Natural killer cell treated with Interleukin-12 subunit alpha and Interleukin-12 subunit beta and Interleukin-15 and Interleukin-18, amount 100 ng/mL, for 72 hours (primary cell): Measurements from ENCODE around the gene SOX12. TPM values are rescaled to one million over a fixed set of nuclear protein-coding genes. Genes with fewer than 3 reads are reported as not detected.
"Not testable (repeated sequence)": the region's sequence is repeated elsewhere in the genome, so short reads cannot be mapped to it uniquely, and the experiment has no call there.

Experiments
- ATAC-seq, 2 donors: fragments of 150-1000 bp; cut with Tn5 transposase in 1 of 2; sonication (Bioruptor Pico), chemical (Tn5 transposase) in 1 of 2; 2 replicates each; pipeline ENCODE4 v1.10.0; 2021
- DNase-seq: peaks from one replicate; pipeline ENCODE4 v3.0.0; 2022; ENCODE audit warnings: low spot score
- H3K27ac Mint-ChIP-seq, 2 donors: 1 replicate in 1 of 2; 2 replicates in 1 of 2; pipeline ENCODE4 v1.8.0; 2022; ENCODE audit warnings: mixed read lengths in 2 of 2, mild to moderate bottlenecking in 1 of 2, moderate library complexity in 1 of 2
- H3K27me3 Mint-ChIP-seq, 2 donors: 1 replicate in 1 of 2; 2 replicates in 1 of 2; pipeline ENCODE4 v1.8.0; 2022; ENCODE audit warnings: mixed read lengths in 2 of 2
- H3K36me3 Mint-ChIP-seq: one replicate; pipeline ENCODE4 v1.8.0; 2022; ENCODE audit warnings: mixed read lengths
- H3K4me1 Mint-ChIP-seq, 2 donors: 1 replicate in 1 of 2; 2 replicates in 1 of 2; pipeline ENCODE4 v1.8.0; 2022; ENCODE audit warnings: low read depth in 2 of 2, mixed read lengths in 2 of 2, mild to moderate bottlenecking in 1 of 2
- H3K4me3 Mint-ChIP-seq: one replicate; pipeline ENCODE4 v1.8.0; 2022; ENCODE audit warnings: mixed read lengths
- H3K9me3 Mint-ChIP-seq: 2 replicates; pipeline ENCODE4 v1.8.0; 2022; ENCODE audit warnings: mixed read lengths
- total RNA-seq, 2 donors: library from RNA; stranded (reverse); gene quantifications; one replicate each; pipeline ENCODE4 v1.2.3, GENCODE V29; 2022

Gene SOX12
- total RNA-seq, 2 donors from 2014 or later: 0.36 to 1.5 TPM

DNA sequence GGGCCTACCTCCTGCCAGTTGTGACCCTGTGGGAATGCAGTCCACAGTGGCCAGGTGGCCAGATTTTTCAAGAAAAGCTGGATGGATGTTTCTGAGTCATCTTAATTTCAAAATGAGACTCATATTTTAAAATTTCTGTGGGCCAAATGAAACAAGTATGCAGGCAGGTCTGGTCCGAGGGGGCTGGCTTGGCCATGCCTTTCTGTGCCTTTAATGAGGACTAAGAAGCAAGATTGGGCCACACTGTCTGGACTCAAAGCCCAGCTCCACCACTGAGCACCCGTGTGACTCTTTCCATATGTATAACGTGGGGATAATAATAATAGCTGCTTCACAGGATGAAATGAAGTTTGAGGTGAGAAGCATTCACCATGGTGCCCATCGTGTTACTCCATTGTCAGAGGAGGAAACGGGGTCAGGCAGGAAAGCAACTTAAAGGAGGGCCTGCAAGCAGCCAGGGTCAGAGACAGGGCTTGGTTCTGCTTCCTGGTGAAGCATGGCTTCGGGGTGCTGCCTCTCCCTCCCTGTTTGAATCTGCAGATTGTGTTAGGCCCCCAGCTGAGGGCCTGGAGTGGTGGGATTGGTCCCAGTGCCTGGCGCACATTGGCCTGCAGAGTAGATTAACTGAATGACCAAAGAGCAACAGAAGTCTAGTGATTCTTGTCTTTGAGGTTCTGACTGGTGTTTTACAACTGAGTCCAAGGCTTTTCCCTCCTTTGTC is 3.8 kb downstream of the SOX12 start:
- H3K27ac Mint-ChIP-seq: peak overlapping the region in 1 of 2 donors; percentile 39
- ATAC-seq (no peak), DNase-seq (no peak)
- H3K27me3 Mint-ChIP-seq: no peaks in the 10 kb centered on the region
- no peaks in the 10 kb centered on the region for H3K36me3 Mint-ChIP-seq
- peaks cover 4 to 12% of the 10 kb centered on the region in 2 donors for H3K4me1 Mint-ChIP-seq
- no peaks in the 10 kb centered on the region for H3K9me3 Mint-ChIP-seq
- H3K4me3 Mint-ChIP-seq: no peak overlapping the region

DNA sequence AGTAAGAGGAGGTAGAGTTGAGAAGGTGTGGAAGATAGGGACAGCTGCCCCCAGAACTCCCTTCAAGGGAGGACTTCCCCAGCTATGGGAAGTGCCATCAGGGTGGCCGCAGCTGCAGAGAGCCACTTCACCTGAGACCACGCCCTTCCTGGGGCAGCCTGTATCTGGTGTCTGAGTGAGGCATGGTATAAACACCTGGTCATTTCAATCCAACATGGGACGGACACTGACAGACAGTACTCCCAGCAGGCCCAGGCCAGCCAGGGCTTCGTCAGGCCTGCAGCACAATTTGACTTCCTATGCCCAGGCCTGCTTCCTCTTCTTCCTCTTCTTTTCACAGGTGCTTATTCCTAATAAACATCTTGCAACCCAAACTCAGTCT is 4.5 kb downstream of the SOX12 start:
- no peak for ATAC-seq
- Mint-ChIP-seq H3K4me1 (peaks cover 4 to 9% of the 10 kb centered on the region in 2 donors), H3K27ac (no peak overlapping the region), H3K36me3 (no peaks in the 10 kb centered on the region), H3K4me3 (no peak overlapping the region), H3K9me3 (no peaks in the 10 kb centered on the region), H3K27me3 (no peaks in the 10 kb centered on the region)
- no peak for DNase-seq

DNA sequence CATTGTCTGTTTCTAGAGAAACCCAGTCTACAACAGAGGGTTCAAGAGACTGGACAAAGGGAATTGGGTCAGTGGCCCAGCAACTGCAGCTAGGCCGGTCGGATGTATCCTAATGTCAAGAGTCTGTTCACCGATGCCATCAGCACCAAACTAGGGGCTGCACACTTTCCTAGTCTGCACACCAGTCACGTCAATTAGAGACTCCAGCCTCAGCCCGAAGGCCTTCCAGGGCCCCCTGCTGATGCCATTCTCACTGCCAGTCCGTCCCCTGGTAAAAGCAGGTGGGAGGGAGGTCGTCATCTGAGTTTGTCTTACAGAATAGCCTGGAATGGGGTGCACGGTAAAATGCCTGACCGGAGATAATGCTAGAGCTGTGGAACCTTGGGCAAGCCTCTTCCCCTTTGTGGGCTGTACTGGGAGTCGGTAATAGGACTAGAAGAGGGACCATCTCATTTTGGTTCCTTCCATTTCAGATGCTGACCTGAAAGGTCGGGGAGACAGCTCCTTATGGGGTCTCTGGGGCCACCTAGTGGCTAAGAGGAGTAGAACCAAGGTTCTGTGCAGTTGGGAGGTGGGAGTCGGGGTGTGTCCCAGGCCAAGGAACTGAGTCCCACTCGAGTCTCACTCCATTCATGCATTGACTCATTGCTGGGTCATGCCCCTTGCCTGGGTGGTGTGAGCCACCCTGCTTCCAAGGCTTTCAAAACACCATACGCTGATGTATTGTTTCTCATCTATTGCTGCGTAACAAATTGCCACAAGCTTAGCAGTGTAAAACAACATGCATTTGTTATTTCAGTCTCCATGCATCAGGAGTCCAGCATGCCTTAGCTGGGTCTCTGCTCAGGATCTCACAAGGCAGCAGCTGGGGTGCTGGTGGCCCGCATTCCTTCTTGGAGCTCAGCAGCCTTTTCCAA is 5.1 kb downstream of the SOX12 start:
- no peak overlapping the region for H3K4me3 Mint-ChIP-seq
- no peaks in the 10 kb centered on the region for H3K27me3 Mint-ChIP-seq
- H3K9me3 Mint-ChIP-seq: no peaks in the 10 kb centered on the region
- H3K4me1 Mint-ChIP-seq: peaks cover 4 to 7% of the 10 kb centered on the region in 2 donors
- no peak overlapping the region for H3K27ac Mint-ChIP-seq
- DNase-seq (no peak), ATAC-seq (peak; percentile 53 to 72)
- no peaks in the 10 kb centered on the region for H3K36me3 Mint-ChIP-seq

DNA sequence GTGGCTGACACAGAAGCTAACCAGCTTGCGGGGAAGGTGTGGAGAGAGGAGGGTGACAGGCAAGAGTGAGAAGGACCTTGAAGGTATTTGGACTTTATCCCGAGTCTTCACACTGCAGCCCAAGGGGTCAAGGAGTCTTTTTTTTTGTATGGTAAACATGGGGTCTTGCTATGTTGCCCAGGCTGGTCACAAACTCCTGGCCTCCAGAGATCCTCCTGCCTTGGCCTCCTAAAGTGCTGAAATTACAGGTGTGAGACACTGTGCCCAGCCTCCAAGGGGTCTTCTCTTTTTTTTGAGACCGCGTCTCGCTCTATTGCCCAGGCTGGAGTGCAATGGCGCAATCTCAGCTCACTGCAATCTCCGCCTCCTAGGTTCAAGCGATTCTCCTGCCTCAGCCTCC is 9.2 kb downstream of the SOX12 start:
- DNase-seq: no peak
- H3K27me3 Mint-ChIP-seq: no peaks in the 10 kb centered on the region
- peaks cover 4% of the 10 kb centered on the region in 2 donors for H3K4me1 Mint-ChIP-seq
- H3K9me3 Mint-ChIP-seq: no peaks in the 10 kb centered on the region
- no peaks in the 10 kb centered on the region for H3K36me3 Mint-ChIP-seq
- no peak overlapping the region for H3K4me3 Mint-ChIP-seq
- no peak overlapping the region for H3K27ac Mint-ChIP-seq
- no peak for ATAC-seq

- not testable (repeated sequence) for H3K9me3 Mint-ChIP-seq, H3K36me3 Mint-ChIP-seq
These were observed 10.7 kb downstream of the SOX12 start for GRCh38 chr20:336040-336439.

DNA sequence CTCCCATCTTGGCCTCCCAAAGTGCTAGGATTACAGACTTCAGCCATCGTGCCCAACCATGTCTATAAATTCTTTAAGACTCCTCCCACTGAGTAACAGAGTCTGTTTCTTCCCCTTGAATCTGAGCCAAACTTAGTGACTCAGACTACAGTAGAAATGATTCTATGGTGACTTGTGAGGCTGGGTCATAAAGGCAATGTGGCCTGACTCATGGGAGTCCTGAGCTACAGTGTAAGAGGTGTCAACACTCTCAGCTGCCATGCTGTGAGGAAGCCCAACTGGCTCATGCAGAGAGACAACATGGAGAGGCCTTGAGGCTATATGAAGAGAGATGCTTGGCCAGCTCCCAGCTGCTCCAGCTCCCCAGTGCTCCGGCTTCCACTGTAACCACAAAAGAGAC is 16.3 kb downstream of the SOX12 start:
- no peak overlapping the region for H3K27ac Mint-ChIP-seq
- DNase-seq (no peak), ATAC-seq (peak; percentile 77 to 86)
- H3K36me3 Mint-ChIP-seq: no peaks in the 10 kb centered on the region
- peaks cover 6 to 13% of the 10 kb centered on the region in 2 donors for H3K4me1 Mint-ChIP-seq
- H3K27me3 Mint-ChIP-seq: no peaks in the 10 kb centered on the region
- no peak overlapping the region for H3K4me3 Mint-ChIP-seq
- no peaks in the 10 kb centered on the region for H3K9me3 Mint-ChIP-seq

More at GRCh38 chr20:336040-336439, 10.7 kb downstream of the SOX12 start:
- not testable (repeated sequence) for H3K27ac Mint-ChIP-seq, H3K4me3 Mint-ChIP-seq, ATAC-seq, H3K4me1 Mint-ChIP-seq, H3K27me3 Mint-ChIP-seq, DNase-seq

- Mint-ChIP-seq H3K4me3 (no peak overlapping the region), H3K27ac (no peak overlapping the region), H3K9me3 (no peaks in the 10 kb centered on the region), H3K36me3 (no peaks in the 10 kb centered on the region), H3K4me1 (peaks cover 8 to 14% of the 10 kb centered on the region in 2 donors), H3K27me3 (no peaks in the 10 kb centered on the region)
- ATAC-seq (no peak), DNase-seq (no peak)
These were observed 17.8 kb downstream of the SOX12 start for GRCh38 chr20:343107-343506.

- no peaks in the 10 kb centered on the region for H3K36me3 Mint-ChIP-seq
- H3K27ac Mint-ChIP-seq: peak overlapping the region; percentile 67 to 87
- H3K4me3 Mint-ChIP-seq: peak overlapping the region; percentile 82
- no peak for DNase-seq
- ATAC-seq: no peak
- no peaks in the 10 kb centered on the region for H3K9me3 Mint-ChIP-seq
- H3K27me3 Mint-ChIP-seq: no peaks in the 10 kb centered on the region
- peaks cover 14 to 20% of the 10 kb centered on the region in 2 donors for H3K4me1 Mint-ChIP-seq
These were observed 20.8 kb downstream of the SOX12 start for GRCh38 chr20:346033-346639.

GRCh38 chr20:346640-347316 is 21.4 kb downstream of the SOX12 start, which contains the start of gene NRSN2:
NRSN2 (plus strand) TSS chr20:347111; CDS start chr20:349644, 2,533 bp downstream.
- Mint-ChIP-seq H3K4me3 (peak within 1 kb of the TSS; percentile 93), H3K36me3 (no peaks in the 10 kb centered on the region), H3K27me3 (no peaks in the 10 kb centered on the region), H3K27ac (peak within 1 kb of the TSS; percentile 67 to 87), H3K4me1 (peaks cover 15 to 20% of the 10 kb centered on the region in 2 donors), H3K9me3 (no peaks in the 10 kb centered on the region)
- DNase-seq (no peak), ATAC-seq (peak in 1 of 2 donors; percentile 46)

DNA sequence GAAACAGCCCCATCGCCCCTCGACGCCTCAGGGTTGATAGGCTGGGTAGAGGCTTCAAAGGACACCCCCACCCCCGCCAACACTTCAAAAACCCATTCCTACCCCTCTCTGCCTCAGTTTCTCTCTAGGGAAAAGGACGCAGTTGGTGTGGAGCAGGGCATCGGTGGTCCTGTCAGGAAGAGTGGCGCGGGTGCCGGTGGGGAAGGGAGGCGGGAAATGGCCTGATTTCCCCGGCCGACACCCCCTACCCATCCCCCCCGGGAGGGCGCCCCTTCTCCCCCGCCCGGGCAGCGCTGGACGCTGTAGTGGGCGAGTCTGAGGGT is 21.9 kb downstream of the SOX12 start:
- Mint-ChIP-seq H3K4me1 (peaks cover 20 to 24% of the 10 kb centered on the region in 2 donors), H3K36me3 (no peaks in the 10 kb centered on the region), H3K27me3 (no peaks in the 10 kb centered on the region), H3K9me3 (no peaks in the 10 kb centered on the region), H3K4me3 (peak overlapping the region; percentile 93), H3K27ac (no peak overlapping the region)
- no peak for DNase-seq
- ATAC-seq: no peak

DNA sequence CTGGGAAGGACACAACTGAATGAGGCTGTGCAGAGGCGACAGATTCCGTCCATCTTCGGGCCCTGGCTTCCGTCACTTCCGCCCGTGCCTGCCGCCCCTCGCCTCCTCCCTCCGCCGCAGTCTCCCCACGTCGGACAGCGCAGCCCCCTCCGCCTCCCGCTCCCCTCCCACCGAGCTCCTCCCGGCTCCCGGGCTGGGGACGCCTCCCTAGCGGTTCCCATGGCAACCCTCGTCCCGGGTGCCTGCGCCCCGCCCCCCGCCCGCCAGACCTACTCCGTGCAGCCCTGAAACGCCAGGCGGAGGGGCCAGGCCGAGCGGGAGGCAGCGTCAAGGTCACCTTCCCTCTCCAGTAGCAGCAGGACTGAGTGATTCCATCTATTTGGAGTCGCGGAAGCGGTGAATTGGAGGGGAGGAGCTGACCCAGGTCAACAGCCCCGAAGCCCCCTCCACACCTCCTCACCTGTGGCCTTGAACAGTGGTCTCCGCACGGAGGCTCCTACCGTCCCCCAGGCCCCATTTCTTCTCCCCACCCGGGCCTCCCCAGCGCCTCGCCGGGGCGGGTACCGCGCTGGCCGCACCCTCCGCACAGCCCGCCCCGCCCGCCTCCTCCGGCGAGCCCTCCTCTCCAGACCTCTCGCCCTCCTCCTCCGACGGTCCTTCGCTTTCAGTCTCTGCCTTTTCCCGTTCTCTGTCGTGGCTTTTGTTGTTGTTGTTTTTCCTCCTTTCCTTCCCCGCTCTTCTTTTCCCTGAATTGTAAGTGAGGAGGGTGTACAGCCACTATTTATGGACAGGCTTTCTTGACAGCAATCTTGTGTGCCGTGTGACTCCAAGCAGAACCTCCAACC is 22.5 kb downstream of the SOX12 start:
- DNase-seq (peak; percentile 82), ATAC-seq (peak; percentile 89 to 90)
- Mint-ChIP-seq H3K27me3 (no peaks in the 10 kb centered on the region), H3K4me1 (peaks cover 20 to 24% of the 10 kb centered on the region in 2 donors), H3K4me3 (peak overlapping the region; percentile 93), H3K9me3 (no peaks in the 10 kb centered on the region), H3K27ac (peak overlapping the region; percentile 7 to 71), H3K36me3 (no peaks in the 10 kb centered on the region)

DNA sequence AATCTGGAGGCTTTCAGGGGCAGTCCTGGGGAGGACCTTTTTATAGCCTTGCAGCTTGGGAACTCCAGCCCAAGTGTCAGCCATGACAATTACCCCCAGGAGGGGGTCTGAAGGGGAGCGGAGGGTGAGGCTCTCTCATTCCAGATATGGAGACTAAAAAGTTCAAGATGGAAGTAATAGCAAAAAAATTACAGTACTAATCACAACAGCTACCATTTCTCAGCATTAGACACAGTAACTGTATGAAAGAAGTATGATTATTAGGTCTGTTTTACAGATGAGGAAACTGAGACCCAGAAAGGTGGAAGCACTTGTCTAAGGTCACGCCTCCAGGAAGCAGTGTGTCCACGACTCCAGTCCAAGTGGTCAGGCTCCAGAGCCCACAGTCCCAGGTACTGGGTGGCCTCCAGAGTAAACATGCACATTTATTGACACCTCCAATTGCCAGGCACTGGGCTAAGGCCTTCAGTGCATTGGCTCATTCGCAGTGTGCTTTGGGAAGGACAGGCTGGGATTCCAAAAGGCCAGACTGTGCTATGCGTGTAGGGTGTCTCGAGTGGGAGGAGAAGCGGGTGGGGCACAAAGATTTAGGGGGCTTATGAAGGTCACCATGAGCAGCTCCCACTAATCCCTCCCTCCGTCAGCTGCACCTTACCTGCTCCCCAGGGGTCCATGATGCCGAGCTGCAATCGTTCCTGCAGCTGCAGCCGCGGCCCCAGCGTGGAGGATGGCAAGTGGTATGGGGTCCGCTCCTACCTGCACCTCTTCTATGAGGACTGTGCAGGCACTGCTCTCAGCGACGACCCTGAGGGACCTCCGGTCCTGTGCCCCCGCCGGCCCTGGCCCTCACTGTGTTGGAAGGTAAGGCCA is 23.9 kb downstream of the SOX12 start:
- ATAC-seq (no peak), DNase-seq (no peak)
- Mint-ChIP-seq H3K4me3 (no peak overlapping the region), H3K36me3 (no peaks in the 10 kb centered on the region), H3K27me3 (no peaks in the 10 kb centered on the region), H3K27ac (peak overlapping the region; percentile 7 to 71), H3K4me1 (peaks cover 20 to 24% of the 10 kb centered on the region in 2 donors), H3K9me3 (no peaks in the 10 kb centered on the region)
